Measurements from ENCODE around the gene GLT8D2.

Gene GLT8D2

GRCh38 chr12:104064842-104065427 is 14.9 kb upstream of the GLT8D2 start:
- H3K27me3 ChIP-seq (ENCODE audit: control insufficient read depth in 1 of 2, insufficient read depth in 2 of 2, low read length in 2 of 2) = no peaks in the 10 kb centered on the region
- peak overlapping the region; percentile 90 for H3K27ac ChIP-seq (ENCODE audit: low read depth, low read length)
- H3K36me3 ChIP-seq (ENCODE audit: insufficient read depth, low read length) = peaks cover 7% of the 10 kb centered on the region
- peaks cover 15% of the 10 kb centered on the region for H3K4me1 ChIP-seq (ENCODE audit: insufficient read depth, low read length)
- peak overlapping the region; percentile 98 for H3K9ac ChIP-seq (ENCODE audit: low read length)
- no peaks in the 10 kb centered on the region for H3K9me3 ChIP-seq (ENCODE audit: low read length)
- H3K4me3 ChIP-seq (ENCODE audit: low read depth in 1 of 2, low read length in 2 of 2) = peak overlapping the region; percentile 67 to 89

GRCh38 chr12:104064031-104064841 is 14.2 kb upstream of the GLT8D2 start, which contains the start of gene HCFC2:
Gene HCFC2 (plus strand): TSS chr12:104064531. CDS start chr12:104064561, 30 bp downstream.
- peaks cover 15% of the 10 kb centered on the region for H3K4me1 ChIP-seq (ENCODE audit: insufficient read depth, low read length)
- peaks cover 7% of the 10 kb centered on the region for H3K36me3 ChIP-seq (ENCODE audit: insufficient read depth, low read length)
- H3K4me3 ChIP-seq (ENCODE audit: low read depth in 1 of 2, low read length in 2 of 2) = peak within 1 kb of the TSS; percentile 67 to 89
- peak within 1 kb of the TSS; percentile 90 for H3K27ac ChIP-seq (ENCODE audit: low read depth, low read length)
- H3K9ac ChIP-seq (ENCODE audit: low read length) = peak within 1 kb of the TSS; percentile 98
- H3K9me3 ChIP-seq (ENCODE audit: low read length) = no peaks in the 10 kb centered on the region
- H3K27me3 ChIP-seq (ENCODE audit: control insufficient read depth in 1 of 2, insufficient read depth in 2 of 2, low read length in 2 of 2) = no peaks in the 10 kb centered on the region

GRCh38 chr12:104063712-104064030 is 13.7 kb upstream of the GLT8D2 start:
- H3K27me3 ChIP-seq (ENCODE audit: control insufficient read depth in 1 of 2, insufficient read depth in 2 of 2, low read length in 2 of 2) = no peaks in the 10 kb centered on the region
- H3K27ac ChIP-seq (ENCODE audit: low read depth, low read length) = peak overlapping the region; percentile 90
- H3K9me3 ChIP-seq (ENCODE audit: low read length) = no peaks in the 10 kb centered on the region
- H3K9ac ChIP-seq (ENCODE audit: low read length) = peak overlapping the region; percentile 98
- H3K36me3 ChIP-seq (ENCODE audit: insufficient read depth, low read length) = peaks cover 7% of the 10 kb centered on the region
- H3K4me3 ChIP-seq (ENCODE audit: low read depth in 1 of 2, low read length in 2 of 2) = peak overlapping the region; percentile 67 to 89
- peaks cover 15% of the 10 kb centered on the region for H3K4me1 ChIP-seq (ENCODE audit: insufficient read depth, low read length)

GRCh38 chr12:104060791-104061190 is 10.8 kb upstream of the GLT8D2 start:
- Histone ChIP-seq H3K4me3 (ENCODE audit: low read depth in 1 of 2, low read length in 2 of 2) (no peak overlapping the region), H3K9me3 (ENCODE audit: low read length) (no peaks in the 10 kb centered on the region), H3K27ac (ENCODE audit: low read depth, low read length) (no peak overlapping the region), H3K36me3 (ENCODE audit: insufficient read depth, low read length) (no peaks in the 10 kb centered on the region), H3K4me1 (ENCODE audit: insufficient read depth, low read length) (peaks cover 6% of the 10 kb centered on the region), H3K9ac (ENCODE audit: low read length) (no peak overlapping the region), H3K27me3 (ENCODE audit: control insufficient read depth in 1 of 2, insufficient read depth in 2 of 2, low read length in 2 of 2) (no peaks in the 10 kb centered on the region)

- H3K9me3 ChIP-seq (ENCODE audit: low read length) = no peaks in the 10 kb centered on the region
- H3K9ac ChIP-seq (ENCODE audit: low read length) = no peak overlapping the region
- H3K36me3 ChIP-seq (ENCODE audit: insufficient read depth, low read length) = no peaks in the 10 kb centered on the region
- H3K4me1 ChIP-seq (ENCODE audit: insufficient read depth, low read length) = peaks cover 7% of the 10 kb centered on the region
- no peak overlapping the region for H3K27ac ChIP-seq (ENCODE audit: low read depth, low read length)
- no peaks in the 10 kb centered on the region for H3K27me3 ChIP-seq (ENCODE audit: control insufficient read depth in 1 of 2, insufficient read depth in 2 of 2, low read length in 2 of 2)
- H3K4me3 ChIP-seq (ENCODE audit: low read depth in 1 of 2, low read length in 2 of 2) = no peak overlapping the region
Observed at GRCh38 chr12:104059963-104060362, 10.0 kb upstream of the GLT8D2 start.

- peaks cover 7% of the 10 kb centered on the region for H3K4me1 ChIP-seq (ENCODE audit: insufficient read depth, low read length)
- H3K4me3 ChIP-seq (ENCODE audit: low read depth in 1 of 2, low read length in 2 of 2) = no peak overlapping the region
- H3K27me3 ChIP-seq (ENCODE audit: control insufficient read depth in 1 of 2, insufficient read depth in 2 of 2, low read length in 2 of 2) = no peaks in the 10 kb centered on the region
- H3K9ac ChIP-seq (ENCODE audit: low read length) = no peak overlapping the region
- H3K9me3 ChIP-seq (ENCODE audit: low read length) = no peaks in the 10 kb centered on the region
- H3K27ac ChIP-seq (ENCODE audit: low read depth, low read length) = no peak overlapping the region
- no peaks in the 10 kb centered on the region for H3K36me3 ChIP-seq (ENCODE audit: insufficient read depth, low read length)
Observed at GRCh38 chr12:104058802-104059201, 8.8 kb upstream of the GLT8D2 start.

GRCh38 chr12:104057771-104058197 is 7.8 kb upstream of the GLT8D2 start:
- Histone ChIP-seq H3K4me3 (ENCODE audit: low read depth in 1 of 2, low read length in 2 of 2) (no peak overlapping the region), H3K4me1 (ENCODE audit: insufficient read depth, low read length) (peaks cover 7% of the 10 kb centered on the region), H3K9ac (ENCODE audit: low read length) (no peak overlapping the region), H3K36me3 (ENCODE audit: insufficient read depth, low read length) (no peaks in the 10 kb centered on the region), H3K9me3 (ENCODE audit: low read length) (no peaks in the 10 kb centered on the region), H3K27me3 (ENCODE audit: control insufficient read depth in 1 of 2, insufficient read depth in 2 of 2, low read length in 2 of 2) (no peaks in the 10 kb centered on the region), H3K27ac (ENCODE audit: low read depth, low read length) (no peak overlapping the region)

- no peak overlapping the region for H3K9ac ChIP-seq (ENCODE audit: low read length)
Observed at GRCh38 chr12:104056419-104056972, 6.5 kb upstream of the GLT8D2 start.

GRCh38 chr12:104055686-104056388 is 5.8 kb upstream of the GLT8D2 start:
- Histone ChIP-seq H3K4me3 (ENCODE audit: low read depth in 1 of 2, low read length in 2 of 2) (no peak overlapping the region), H3K27ac (ENCODE audit: low read depth, low read length) (peak overlapping the region; percentile 38), H3K9ac (ENCODE audit: low read length) (no peak overlapping the region), H3K36me3 (ENCODE audit: insufficient read depth, low read length) (no peaks in the 10 kb centered on the region), H3K9me3 (ENCODE audit: low read length) (no peaks in the 10 kb centered on the region), H3K4me1 (ENCODE audit: insufficient read depth, low read length) (peaks cover 7% of the 10 kb centered on the region), H3K27me3 (ENCODE audit: control insufficient read depth in 1 of 2, insufficient read depth in 2 of 2, low read length in 2 of 2) (no peaks in the 10 kb centered on the region)

More at GRCh38 chr12:104056419-104056972, 6.5 kb upstream of the GLT8D2 start:
- Histone ChIP-seq H3K27ac (ENCODE audit: low read depth, low read length) (no peak overlapping the region), H3K36me3 (ENCODE audit: insufficient read depth, low read length) (no peaks in the 10 kb centered on the region), H3K9me3 (ENCODE audit: low read length) (no peaks in the 10 kb centered on the region), H3K27me3 (ENCODE audit: control insufficient read depth in 1 of 2, insufficient read depth in 2 of 2, low read length in 2 of 2) (no peaks in the 10 kb centered on the region), H3K4me3 (ENCODE audit: low read depth in 1 of 2, low read length in 2 of 2) (no peak overlapping the region), H3K4me1 (ENCODE audit: insufficient read depth, low read length) (peaks cover 7% of the 10 kb centered on the region)

- Histone ChIP-seq H3K9ac (ENCODE audit: low read length) (no peak overlapping the region), H3K4me3 (ENCODE audit: low read depth in 1 of 2, low read length in 2 of 2) (no peak overlapping the region), H3K4me1 (ENCODE audit: insufficient read depth, low read length) (peaks cover 14% of the 10 kb centered on the region), H3K9me3 (ENCODE audit: low read length) (no peaks in the 10 kb centered on the region), H3K27me3 (ENCODE audit: control insufficient read depth in 1 of 2, insufficient read depth in 2 of 2, low read length in 2 of 2) (no peaks in the 10 kb centered on the region), H3K36me3 (ENCODE audit: insufficient read depth, low read length) (no peaks in the 10 kb centered on the region), H3K27ac (ENCODE audit: low read depth, low read length) (no peak overlapping the region)
Observed at GRCh38 chr12:104054681-104055346, 4.8 kb upstream of the GLT8D2 start.

GRCh38 chr12:104050436-104050835 is 449 bp upstream of the GLT8D2 start:
- Histone ChIP-seq H3K4me1 (ENCODE audit: insufficient read depth, low read length) (peaks cover 25% of the 10 kb centered on the region), H3K4me3 (ENCODE audit: low read depth in 1 of 2, low read length in 2 of 2) (peak overlapping the region; percentile 55 to 77), H3K27ac (ENCODE audit: low read depth, low read length) (peak overlapping the region; percentile 96), H3K9me3 (ENCODE audit: low read length) (no peaks in the 10 kb centered on the region), H3K36me3 (ENCODE audit: insufficient read depth, low read length) (no peaks in the 10 kb centered on the region), H3K27me3 (ENCODE audit: control insufficient read depth in 1 of 2, insufficient read depth in 2 of 2, low read length in 2 of 2) (no peaks in the 10 kb centered on the region), H3K9ac (ENCODE audit: low read length) (peak overlapping the region; percentile 79)
